ENCODE measurements around the gene NECAB3.
"Not testable (repeated sequence)": the region's sequence is repeated elsewhere in the genome, so short reads cannot be mapped to it uniquely, and the experiment has no call there.

Gene NECAB3, protein sequence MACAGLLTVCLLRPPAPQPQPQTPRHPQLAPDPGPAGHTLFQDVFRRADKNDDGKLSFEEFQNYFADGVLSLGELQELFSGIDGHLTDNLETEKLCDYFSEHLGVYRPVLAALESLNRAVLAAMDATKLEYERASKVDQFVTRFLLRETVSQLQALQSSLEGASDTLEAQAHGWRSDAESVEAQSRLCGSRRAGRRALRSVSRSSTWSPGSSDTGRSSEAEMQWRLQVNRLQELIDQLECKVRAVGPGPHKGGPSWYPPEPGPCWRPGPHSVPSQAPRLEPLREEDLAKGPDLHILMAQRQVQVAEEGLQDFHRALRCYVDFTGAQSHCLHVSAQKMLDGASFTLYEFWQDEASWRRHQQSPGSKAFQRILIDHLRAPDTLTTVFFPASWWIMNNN

DNA sequence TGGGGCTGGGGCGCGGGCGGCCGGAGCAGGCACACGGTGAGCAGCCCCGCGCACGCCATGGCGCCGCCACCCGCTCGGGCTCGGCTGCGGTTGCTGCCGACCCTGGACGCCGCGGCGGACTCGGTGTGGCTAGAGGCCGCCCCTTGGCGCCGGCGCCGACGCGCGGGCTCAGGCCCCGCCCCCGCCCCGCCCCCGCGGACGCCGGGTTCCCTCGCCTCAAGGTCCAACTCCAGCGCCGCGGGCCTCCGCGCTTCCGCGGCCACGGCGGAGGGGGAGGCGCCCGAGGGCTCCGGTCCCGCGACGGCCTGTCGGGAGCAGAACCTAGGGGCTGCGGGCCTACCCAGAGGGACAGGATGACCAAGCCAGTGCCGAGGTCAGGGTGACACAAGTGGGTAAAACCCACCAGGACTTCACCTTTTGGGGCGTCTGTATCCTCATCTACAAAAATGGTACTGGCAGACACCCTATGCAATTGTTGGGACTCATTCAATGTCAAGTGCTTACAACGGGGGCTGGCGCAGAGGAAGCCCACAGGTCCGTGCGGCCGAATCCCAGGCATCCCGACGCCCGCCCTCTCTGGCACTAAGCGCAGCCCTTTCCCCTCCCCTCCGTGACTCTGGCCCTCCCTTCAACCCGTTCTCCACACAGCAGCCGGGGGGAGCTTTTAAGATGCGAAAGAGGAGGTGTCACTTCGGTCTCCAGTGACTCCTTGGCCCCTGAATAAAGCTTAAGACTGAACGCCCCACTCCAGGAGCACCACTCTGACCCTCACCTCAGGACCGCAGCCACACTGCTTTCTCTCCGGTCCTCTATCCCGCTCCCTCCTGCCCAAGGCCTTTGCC, at the start of gene NECAB3:
Gene NECAB3 (minus strand): TSS at position 135 of the 842 bp plus-strand sequence. CDS start 76 bp downstream, at position 59.
- DNase-seq (peak; percentile 75), ATAC-seq (peak; percentile 73)

DNA sequence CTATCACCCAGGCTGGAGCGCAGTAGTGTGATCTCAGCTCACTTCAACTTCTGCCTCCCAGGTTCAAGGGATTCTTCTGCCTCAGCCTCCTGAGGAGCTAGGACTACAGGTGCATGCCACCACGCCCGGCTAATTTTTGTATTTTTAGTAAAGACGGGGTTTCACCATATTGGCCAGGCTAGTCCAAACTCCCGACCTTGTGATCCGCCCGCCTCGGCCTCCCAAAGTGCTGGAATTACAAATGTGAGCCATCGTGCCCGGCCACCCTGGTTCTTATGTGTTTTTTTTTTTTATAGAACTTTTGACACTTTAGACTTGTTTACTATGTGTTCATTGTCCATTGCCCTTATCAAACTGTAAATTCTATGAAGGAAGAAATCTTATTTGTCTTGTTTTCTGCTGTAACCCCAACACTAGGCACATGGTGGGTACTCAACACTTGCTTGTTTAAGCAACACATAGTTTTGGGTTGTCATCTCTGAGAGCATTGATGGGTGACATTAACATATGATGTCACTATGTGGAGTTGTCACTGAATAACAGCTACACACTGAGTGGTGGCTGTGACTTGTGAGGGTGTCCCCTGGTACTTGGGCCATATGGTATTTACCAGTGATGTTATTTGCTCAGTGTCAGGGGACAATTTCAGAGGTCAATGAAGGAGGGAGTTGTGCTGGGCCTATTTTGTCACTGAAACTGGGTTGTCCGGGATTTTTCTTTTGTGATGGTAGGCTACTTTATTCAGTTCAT, 47.3 kb upstream of the NECAB3 start:
- ATAC-seq, result no peak
- DNase-seq, result no peak

DNA sequence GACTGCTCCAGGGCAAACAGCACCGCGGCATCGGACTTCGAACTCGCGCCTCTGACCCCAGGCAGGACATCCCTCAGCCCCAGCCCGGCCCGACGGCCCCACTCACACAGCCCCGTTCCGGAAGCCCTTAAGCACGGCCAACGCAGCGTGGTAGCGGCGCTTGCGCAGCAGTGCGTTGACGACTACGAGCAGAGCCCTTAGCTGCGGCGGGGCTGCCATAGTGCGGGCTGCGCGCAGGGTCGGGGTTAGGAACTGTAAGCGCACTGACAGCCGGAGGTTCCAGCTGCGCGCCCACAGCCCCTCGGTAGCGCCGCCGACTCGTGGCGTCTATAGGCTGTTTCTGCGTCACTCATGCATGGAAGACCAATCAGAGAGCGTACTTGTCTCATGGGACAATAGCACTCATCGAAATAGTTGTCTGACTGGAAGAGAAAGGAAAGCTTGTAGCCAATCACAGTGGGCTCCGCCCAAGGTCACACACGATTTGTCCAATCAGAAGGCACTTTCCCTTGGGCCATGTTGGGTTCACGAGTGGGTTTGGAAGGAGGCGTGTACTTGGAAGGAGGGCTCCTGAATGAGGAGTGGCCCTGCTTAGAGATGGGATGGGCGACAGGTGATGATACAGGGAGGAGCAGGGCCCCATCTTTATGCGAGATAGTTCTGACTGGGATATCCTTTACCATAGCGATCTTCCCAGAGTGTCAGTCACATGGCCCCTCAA, 45.9 kb upstream of the NECAB3 start, which contains the start of gene PXMP4:
Gene PXMP4 (minus strand): TSS at position 322 of the 721 bp plus-strand sequence. CDS start 103 bp downstream, at position 219.
- peak; percentile 98 for ATAC-seq
- peak; percentile 80 for DNase-seq

DNA sequence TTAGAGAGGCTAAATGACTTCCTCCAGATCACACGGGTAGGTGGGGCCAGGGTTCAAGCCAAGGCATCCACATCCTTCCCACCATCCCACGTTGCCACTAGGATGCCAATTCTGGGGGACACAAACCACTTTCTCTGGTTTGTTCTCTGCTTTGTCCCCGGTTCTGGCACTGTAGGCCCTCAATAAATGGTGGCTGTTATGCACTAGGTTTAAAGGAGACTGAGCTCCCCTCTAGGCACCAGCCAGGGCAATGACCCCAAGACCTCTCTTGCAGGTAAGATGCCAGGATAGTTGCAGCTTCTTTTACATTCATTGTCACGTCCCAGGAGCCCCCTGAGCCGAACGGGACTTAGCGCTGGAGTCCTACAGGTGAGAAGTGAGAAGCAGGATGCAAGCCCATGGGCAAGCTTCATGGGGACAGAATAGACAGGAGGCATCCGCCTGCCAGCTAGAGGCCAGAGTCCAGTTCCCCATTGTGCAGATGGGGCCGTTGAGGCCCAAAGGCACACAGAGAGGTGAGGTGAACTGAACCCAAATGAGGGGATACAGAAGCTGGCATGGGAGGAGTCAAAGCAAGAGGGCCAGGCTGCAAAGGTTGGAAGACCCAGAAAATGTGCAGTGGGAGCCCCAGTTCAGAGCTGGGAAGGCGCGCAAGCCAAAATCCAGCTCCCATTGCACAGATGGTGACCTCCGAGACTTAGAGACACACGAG, 45.2 kb upstream of the NECAB3 start:
- DNase-seq, result peak; percentile 14
- ATAC-seq, result peak; percentile 7

DNA sequence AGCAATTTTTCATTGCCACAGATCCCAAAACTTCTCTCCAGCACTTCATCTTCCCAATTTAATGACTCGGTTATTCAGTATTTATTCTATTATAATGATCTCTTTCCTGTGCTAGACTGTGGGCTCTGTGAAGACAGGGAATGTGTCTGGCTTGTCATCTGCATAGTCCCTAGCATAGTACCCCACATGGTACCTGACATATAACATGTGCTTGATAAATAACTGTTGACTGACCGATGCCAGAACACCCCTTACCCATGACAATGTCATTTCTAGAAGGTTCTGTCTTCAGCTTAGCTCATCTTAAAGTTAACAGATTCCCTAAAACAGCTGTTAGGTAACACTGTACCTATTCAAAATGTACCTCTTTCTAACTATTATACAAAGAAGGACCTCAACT, 42.3 kb upstream of the NECAB3 start:
- ATAC-seq (no peak), DNase-seq (no peak)

DNA sequence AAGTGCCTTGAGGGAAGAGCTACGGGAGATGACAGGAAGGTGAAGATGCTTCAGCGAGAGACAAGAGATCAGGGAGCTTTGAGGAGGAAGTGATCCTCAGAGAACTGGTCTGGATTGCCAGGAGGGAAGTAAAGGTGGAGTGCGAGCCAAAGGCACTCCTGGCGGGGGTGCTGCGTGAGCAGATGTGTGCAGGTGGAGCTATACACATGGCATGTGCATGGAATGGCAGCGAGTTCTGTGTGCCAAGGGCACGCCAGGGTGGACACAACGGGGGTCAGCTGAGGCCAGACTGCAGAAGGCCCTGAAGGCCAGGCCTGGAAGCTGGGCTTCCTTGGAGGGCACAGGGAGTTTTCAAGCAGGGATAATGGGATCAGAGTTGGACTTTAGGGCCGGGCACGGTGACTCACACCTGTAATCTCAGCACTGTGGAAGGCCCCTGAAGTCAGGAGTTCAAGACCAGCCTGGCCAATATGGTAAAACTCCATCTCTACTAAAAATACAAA, 39.7 kb upstream of the NECAB3 start:
- no peak for ATAC-seq
- DNase-seq, result no peak

DNA sequence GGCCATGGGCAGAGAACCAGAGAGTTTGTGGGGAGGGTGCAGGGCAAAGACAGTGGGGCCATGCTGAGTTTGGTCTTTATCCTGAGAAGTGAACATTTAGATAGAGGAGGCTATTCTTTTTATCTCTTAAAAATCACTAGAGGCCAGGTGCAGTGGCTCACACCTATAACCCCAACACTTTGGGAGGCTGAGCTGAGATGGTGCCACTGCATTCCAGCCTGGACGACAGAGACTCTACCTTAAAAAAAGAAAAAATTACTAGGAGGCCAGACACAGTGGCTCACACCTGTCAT, 37.2 kb upstream of the NECAB3 start:
- DNase-seq (no peak), ATAC-seq (no peak)

DNA sequence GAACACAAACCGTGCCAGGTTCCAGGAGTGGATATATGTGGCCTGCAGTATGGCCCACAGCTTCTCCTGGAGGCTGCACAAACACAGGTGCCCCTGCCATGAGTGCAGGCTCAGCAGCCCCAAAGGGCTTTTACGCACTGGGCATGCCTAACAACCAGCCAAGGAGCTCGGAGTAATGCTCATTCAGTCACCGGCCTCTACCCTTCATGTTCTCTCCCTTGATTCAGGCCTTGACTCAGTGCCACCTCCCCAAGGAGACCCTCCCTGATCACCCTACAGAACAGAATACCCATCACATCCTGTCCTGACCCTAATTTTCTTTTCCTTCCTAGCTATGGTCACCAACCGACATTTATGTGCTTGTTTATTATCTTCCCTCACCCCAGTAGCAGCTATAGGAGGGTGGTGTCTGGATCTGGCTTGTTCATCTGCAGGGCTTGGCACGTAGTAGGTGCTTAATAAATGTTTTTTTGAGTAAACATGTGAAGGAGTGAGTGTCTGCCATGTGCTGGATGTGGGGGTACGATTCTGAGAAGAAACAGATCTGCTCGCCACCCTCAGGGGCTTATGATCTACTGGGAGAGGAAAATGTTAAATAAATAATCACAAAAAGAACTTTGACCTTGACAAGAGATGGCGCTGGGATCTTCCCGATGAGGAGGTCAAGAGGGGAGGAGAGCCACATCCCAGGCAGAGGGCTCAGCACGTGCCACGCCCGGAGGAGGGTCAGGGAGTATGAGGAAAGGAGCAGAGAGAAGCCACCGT, 36.6 kb upstream of the NECAB3 start:
- ATAC-seq, result no peak
- no peak for DNase-seq

DNA sequence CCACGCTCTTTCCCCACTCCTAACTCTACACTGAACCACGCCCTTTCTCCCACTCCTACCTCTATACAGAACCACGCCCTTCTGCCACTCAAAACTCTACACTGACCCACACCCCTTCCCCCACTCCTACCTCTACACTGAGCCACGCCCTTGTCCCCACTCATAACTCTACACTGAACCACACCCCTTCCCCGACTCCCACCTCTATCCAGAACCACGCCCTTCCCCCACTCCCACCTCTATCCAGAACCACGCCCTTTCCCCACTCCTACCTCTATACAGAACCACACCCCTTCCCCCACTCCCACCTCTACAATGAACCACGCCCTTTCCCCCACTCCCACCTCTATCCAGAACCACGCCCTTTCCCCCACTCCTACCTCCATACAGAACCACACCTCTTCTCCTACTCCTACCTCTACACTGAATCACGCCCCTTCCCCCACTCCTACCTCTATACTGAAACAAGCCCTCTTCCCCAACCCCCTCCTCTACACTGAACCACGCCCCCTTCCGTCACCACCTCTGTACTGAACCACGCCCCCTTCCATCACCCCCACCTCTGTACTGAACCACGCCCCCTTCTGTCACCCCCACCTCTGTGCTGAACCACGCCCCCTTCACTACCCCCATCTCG, 35.8 kb upstream of the NECAB3 start:
- DNase-seq (no peak), ATAC-seq (peak; percentile 64)

DNA sequence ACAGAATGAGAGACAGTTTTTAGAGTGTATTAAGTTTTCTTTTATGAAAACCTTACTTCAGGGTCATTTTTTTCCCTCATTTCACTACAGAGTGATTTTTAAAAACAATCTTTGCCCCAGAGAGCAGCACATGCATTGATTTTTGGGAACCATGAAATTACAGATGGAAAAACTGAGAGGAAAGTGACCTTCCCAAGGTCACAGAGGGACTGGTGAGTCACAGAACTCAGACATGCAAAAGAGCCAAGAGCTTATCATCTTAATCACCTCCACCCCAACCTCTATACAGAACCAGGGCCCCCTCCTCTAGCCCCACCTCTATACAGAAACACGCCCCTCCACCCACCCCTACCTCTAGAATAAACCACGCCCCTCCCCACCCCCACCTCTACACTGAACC, 35.2 kb upstream of the NECAB3 start:
- DNase-seq, result peak; percentile 30
- peak; percentile 77 for ATAC-seq

DNA sequence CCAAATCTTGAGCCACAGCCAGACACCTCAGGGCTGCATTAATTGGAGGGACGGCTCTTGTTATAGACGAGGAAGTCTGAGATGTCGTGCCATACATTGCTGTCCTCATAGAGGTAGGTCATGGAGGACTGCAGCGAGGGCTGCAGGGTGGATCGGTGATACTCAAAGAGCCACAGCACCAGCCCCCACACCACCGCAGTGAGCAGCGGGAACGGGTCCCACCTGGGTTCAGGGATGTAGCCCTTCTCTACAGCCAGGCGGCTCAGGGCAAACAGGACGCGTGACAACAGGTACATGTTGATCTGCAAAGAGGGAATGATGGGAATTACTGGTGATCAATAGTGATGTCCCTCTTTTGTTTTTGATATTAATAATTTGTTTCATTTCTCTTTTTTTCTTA, 33.4 kb upstream of the NECAB3 start:
- DNase-seq (no peak), ATAC-seq (no peak)

DNA sequence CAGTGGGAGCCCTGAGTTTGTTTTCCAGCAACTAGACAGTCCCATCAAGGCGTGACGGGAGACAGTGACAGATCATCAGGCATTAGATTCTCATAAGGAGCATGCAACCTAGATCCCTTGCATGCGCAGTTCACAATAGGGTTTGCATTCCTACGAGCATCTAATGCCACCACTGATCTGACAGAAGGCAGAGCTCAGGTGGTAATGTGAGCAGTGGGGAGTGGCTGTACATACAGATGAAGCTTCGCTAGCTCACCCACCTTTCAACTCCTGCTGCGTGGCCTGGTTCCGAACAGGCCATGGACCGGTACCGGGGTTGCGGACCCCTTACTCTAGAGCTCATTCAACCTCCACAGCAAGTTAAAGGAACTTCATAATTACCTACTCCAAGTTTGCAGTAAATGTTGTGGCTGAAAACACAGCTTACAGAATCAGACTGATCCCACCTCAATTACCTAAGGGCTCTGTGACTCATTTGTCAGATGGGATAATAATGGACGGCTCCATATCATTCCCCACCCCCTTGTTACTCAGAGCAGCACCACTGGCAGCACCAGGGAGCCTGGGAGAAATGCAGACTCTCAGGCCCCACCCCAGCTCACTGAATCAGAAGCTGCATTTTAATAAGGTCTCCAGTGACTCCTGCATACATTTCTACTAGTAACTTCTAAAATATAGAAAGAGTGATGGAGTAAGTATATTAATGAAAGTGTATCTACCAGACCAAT, 30.1 kb upstream of the NECAB3 start:
- DNase-seq (no peak), ATAC-seq (no peak)

DNA sequence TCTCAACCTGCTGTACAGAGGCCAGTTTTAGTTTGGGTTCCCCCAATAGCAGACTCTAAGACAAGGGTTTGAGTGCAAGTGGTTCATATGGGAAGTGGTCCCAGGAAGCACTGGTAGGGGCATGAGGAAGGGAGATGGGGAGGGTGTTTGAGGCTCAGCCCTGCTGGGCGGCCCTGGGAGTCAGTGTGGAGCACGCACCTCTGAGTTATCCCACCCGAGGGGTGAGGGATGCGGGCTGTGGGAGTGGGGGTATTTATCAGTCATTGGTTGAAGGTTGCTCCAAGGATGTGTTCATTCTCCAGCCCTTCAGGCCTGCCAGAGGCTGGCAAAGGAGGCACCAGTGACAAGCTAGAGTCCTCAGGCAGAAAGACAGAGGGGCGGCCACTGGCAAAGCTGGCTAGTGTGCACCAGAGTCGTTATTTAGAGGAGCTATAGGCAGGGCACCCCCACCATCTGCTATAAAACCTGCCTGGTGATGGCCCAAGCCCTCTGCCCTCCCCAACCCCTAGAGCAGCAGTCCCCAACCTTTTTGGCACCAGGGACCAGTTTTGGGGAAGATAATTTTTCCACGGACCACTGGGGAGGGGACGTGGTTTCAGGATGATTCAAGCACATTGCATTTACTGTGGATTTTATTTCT, 29.4 kb upstream of the NECAB3 start:
- DNase-seq, result no peak
- no peak for ATAC-seq

DNA sequence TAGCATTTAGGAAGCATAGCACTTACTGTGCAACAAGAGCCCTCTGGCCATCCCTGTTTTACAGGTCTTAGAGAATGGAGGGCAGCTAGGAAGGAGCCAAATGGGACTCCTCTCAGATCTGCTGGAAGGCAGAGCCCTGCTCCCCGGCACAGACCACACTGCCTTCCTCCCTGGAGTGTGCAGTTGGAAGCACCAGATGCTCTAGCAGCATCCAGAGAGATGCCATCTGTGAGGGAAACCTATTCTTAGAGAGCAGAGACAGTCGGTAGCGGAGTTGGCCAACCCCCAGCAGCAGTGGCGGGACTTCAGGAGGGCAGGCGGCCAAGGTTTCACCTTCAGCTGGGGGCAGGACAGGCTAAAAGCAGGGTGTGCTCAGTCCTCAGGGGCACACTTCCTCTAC, 28.6 kb upstream of the NECAB3 start:
- DNase-seq (no peak), ATAC-seq (no peak)

DNA sequence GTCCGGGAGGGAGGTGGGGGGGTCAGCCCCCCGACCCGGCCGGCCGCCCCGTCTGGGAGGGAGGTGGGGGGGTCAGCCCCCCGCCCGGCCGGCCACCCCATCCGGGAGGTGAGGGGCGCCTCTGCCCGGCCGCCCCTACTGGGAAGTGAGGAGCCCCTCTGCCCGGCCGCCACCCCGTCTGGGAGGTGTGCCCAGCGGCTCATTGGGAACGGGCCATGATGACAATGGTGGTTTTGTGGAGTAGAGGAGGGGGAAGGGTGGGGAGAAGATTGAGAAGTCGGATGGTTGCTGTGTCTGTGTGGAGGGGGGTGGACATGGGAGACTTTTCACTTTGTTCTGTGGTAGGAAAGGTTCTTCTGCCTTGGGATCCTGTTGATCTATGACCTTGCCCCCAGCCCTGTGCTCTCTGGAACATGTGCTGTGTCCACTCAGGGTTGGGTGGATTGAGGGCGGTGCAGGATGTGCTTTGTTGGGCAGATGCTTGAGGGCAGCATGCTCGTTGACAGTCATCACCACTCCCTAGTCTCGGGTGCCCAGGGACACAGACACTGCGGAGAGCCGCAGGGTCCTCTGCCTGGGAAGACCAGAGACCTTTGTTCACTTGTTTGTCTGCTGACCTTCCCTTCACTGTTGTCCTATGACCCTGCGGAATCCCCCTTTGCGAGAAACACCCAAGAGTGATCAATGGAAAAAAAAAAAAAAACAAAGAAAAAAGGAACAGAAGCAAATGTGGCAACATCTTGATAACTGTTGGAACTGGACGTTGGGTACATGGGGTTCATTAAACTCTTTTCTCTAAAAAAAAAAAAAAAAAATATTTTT, 27.6 kb upstream of the NECAB3 start:
- no peak for ATAC-seq

DNA sequence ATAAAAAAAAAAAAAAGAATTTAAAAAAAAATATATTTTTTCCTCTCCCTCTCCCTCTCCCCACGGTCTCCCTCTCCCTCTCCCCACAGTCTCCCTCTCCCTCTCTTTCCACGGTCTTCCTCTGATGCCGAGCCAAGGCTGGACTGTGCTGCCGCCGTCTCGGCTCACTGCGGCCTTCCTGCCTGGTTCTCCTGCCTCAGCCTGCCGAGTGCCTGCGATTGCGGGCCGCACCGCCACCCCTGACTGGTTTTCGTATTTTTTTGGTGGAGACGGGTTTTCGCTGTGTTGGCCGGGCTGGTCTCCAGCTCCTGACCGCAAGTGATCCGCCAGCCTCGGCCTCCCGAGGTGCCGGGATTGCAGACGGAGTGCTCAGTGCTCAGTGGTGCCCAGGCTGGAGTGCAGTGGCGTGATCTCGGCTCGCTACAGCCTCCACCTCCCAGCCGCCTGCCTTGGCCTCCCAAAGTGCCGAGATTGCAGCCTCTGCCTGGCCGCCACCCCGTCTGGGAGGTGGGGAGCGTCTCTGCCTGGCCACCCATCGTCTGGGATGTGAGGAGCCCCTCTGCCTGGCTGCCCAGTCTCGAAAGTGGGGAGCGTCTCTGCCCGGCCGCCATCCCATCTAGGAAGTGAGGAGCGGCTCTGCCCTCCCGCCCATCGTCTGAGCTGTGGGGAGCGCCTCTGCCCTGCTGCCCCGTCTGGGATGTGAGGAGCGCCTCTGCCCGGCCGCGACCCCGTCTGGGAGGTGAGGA, 26.6 kb upstream of the NECAB3 start:
- not testable (repeated sequence) for ATAC-seq, DNase-seq

More for the DNA sequence above, 27.6 kb upstream of the NECAB3 start:
- no peak for DNase-seq

DNA sequence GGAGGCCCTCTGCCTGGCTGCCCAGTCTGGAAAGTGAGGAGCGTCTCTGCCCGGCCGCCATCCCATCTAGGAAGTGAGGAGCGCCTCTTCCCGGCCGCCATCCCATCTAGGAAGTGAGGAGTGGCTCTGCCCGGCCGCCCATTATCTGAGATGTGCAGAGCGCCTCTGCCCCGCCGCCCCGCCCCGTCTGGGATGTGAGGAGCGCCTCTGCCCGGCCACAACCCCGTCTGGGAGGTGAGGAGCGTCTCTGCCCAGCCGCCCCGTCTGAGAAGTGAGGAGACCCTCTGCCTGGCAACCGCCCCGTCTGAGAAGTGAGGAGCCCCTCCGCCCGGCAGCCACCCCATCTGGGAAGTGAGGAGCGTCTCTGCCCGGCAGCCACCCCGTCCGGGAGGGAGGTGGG, 24.7 kb upstream of the NECAB3 start:
- ATAC-seq, DNase-seq: not testable (repeated sequence)

Data from stimulated activated naive CD8-positive, alpha-beta T cell treated with anti-CD3 and anti-CD28 coated beads, Interleukin-15, Interleukin-2, amounts not matched to agents 100 U/mL and 50 U/mL, for 24 hours (primary cell).